ENCODE data around the gene ST8SIA6.

- no peak for TF ChIP-seq CHD2 (IDR thresholded peaks at IDR 0.05; ENCODE audit: low read length, partially characterized antibody)
- TF ChIP-seq USF2 (IDR thresholded peaks at IDR 0.05), result no peak
- no peak for TF ChIP-seq MAZ (IDR thresholded peaks at IDR 0.05; ENCODE audit: borderline replicate concordance, low read depth, low read length)
- TF ChIP-seq REST (IDR thresholded peaks at IDR 0.05), result no peak
- TF ChIP-seq CTCF (IDR thresholded peaks at IDR 0.05), result no peak
- no peak for TF ChIP-seq BHLHE40 (IDR thresholded peaks at IDR 0.05; ENCODE audit: low read depth, low read length)
- no peak for TF ChIP-seq RFX5 (IDR thresholded peaks at IDR 0.05)
- no peak for TF ChIP-seq EP300 (IDR thresholded peaks at IDR 0.05)
- no peak for TF ChIP-seq POLR2AphosphoS2 (conservative IDR thresholded peaks at IDR 0.05; ENCODE audit: low read length)
These were observed 167.5 kb downstream of the ST8SIA6 start for GRCh38 chr10:17286562-17287550.
